Fibroblast of the aortic adventitia (primary cell): ENCODE results near the gene ADAMTSL2. TPM values are rescaled to one million over a fixed set of nuclear protein-coding genes. Genes with fewer than 3 reads are reported as not detected.

ENCODE experiments used
- DNase-seq: peaks from one replicate; pipeline ENCODE4 v3.0.0-alpha.2; 2010; ENCODE audit warnings: low read depth
- H3K4me3 ChIP-seq: 2 replicates; pipeline ENCODE4 v1.5.1; 2011; ENCODE audit warnings: low read depth, mild to moderate bottlenecking, control low read depth, low read length, moderate library complexity
- CTCF ChIP-seq: IDR thresholded peaks from 2 replicates; pipeline ENCODE4 v1.5.1; 2011; ENCODE audit warnings: mild to moderate bottlenecking, low read length, control low read depth, inconsistent platforms; ENCODE audit not compliant: insufficient read depth
- total RNA-seq: library from RNA; depleted of rRNA; stranded (reverse); fragments of >200 nt; gene quantifications from 2 replicates; pipeline ENCODE4 v1.2.3, GENCODE V29; 2012; ENCODE audit warnings: low replicate concordance

ADAMTSL2 gene
- total RNA-seq, 1 donor: not detected

DNA sequence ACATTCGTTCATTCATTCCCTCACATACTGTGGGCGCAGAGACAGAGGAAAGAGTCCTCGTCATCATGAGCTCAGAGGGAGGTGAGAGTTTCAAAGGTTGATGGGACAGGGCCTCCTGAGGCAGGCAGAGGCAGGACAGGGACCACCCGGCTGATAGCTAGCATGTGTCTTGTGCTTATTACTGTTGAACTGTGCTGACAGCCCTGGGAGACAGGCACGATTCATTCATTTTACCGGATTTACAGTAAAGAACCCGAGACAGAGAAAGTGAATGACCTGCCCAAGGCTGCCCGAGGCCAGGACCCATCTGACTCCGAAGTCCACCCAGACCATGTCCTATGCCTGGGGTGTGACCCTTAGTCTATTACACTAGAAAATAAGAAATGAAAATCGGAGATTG lies 79.6 kb downstream of the ADAMTSL2 start:
- TF ChIP-seq CTCF: no peak
- DNase-seq: no peak
- no peak overlapping the region for H3K4me3 ChIP-seq

DNA sequence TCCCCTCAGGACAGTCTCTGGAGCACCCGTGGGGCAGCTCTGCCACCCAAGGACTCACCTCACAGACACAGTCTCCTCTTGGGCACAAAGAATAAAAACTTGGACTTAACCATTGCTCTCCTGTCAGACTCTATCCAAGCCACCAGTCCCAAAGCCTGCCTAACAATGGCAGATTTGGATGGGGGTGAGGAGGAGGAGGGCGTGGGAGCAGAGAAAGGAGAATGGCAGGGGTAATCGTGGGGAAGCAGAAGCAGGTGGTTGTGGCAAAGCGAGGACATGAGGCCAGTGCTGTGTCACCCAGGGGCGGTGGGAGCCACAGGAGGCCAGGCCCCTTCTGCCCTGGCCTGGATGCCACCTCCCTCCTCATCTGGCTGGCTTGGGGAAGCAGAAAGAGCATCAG lies 80.2 kb downstream of the ADAMTSL2 start:
- no peak for TF ChIP-seq CTCF
- DNase-seq: no peak
- no peak overlapping the region for H3K4me3 ChIP-seq

DNA sequence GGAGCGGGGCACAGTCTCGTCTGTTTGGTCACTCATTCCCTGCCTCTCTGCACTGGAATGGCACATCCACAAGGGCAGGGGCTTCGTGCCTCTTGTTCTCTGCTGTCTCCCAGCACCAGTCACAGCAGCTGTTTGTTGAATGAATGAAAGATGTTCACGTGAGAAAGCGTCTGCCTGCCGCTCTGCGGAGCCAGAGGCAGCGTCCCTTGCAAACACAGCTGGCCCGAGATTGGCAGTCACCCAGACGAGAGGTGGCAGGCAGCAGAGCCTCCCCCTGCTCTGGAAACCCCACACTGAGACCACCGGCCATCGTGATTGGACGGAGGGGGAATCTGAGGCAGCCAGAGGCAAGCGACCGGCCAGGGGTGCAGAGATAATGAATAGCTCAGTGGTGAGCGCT lies 80.7 kb downstream of the ADAMTSL2 start:
- TF ChIP-seq CTCF: no peak

DNA sequence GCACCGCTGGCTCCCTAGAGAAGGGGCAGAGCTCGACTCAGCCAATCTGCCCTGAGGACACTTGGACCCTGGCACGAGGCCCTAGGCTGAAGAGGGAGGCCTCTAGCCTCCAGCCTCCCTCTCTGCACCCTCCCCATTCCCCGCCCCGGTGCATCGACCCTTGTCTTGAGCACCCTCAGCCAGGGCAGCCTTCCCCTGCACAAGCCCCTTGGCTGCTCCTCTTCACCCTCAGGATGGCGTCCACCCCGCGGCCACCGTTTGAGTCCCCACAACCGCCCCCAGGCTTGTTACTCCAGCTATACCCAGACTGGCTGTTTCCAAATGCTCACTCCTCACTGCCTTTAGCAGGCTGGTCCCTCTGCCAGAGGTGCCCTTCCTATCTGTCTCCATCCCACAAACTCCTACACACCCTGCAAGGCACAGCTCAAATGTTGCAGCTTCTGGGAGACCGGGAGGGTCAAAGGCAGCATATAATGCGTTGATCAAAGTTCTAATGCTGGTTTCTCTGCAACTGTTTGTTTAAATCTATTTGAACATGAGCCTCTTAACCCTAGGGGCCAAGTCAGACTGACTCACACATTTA lies 81.2 kb downstream of the ADAMTSL2 start:
- H3K4me3 ChIP-seq: no peak overlapping the region
- no peak for DNase-seq
- TF ChIP-seq CTCF: no peak

More for the DNA sequence above, 80.7 kb downstream of the ADAMTSL2 start:
- DNase-seq: no peak
- H3K4me3 ChIP-seq: no peak overlapping the region

DNA sequence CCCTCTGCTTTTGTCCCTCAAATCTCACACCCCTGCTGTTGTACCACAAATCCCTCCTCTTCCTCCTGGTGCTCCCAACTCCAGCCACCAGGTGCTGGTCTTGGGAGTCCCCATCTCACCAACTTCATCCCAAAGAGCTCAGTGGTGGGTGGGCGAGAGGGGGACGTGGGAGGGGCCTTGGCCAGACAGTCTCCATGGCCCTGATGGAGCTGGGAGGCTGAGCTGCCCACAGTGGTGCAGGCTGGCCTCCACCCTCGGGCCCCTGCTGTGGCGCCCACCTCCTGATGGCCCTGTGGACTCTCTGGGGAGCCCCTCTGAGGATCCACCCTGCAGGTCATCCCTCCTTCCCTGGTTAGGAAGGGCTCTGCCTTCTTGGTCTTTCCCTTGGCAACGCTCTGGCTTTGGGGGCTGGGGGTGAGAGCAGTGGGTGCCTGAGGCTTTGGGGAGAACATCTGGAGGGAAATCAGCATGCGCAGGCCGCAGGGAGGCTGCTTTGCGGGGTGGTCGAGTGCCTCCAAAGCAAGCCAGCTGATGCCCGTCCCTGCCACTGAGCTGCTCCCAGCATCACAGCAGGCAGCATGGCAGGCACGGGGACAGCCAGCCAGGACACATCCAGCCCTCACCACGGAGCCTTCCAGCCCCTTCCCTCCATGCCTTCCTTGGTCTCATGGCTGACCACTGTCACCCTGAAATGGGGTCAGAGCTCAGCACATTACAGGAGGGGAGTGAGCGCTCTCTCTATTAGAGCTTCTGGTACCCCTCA lies 82.3 kb downstream of the ADAMTSL2 start:
- no peak overlapping the region for H3K4me3 ChIP-seq
- DNase-seq: no peak
- TF ChIP-seq CTCF: no peak

- no peak for TF ChIP-seq CTCF
- no peak for DNase-seq
- H3K4me3 ChIP-seq: no peak overlapping the region
Observed at GRCh38 chr9:133618726-133619125, 84.2 kb downstream of the ADAMTSL2 start.
